GM12878 (cell line): ENCODE measurements around the gene GPC6. TPM values are rescaled to one million over a fixed set of nuclear protein-coding genes. Genes with fewer than 3 reads are reported as not detected.

Experiments
- ATAC-seq: fragments of 200-7000 bp; cut with Tn5 transposase; 3 replicates; pipeline ENCODE4 v1.9.1; 2020; ENCODE audit warnings: mild to moderate bottlenecking, moderate library complexity
- BruUV-seq: library from RNA; stranded (reverse); fragments of 400-500 nt; replicated peaks from 2 replicates; lab custom pipeline; 2021; lab: Mats Ljungman, UMichigan
- CTCF ChIA-PET: fragments of 300-600 bp; sonication (Branson Sonifier 250); formaldehyde crosslinking; extraction: SDS; loops from one replicate; lab custom pipeline; 2021; ENCODE audit warnings: inconsistent platforms; lab: Yijun Ruan, JAX
- POLR2A ChIA-PET: fragments of 350-600 bp; formaldehyde crosslinking; extraction: SDS; loops from one replicate; lab custom pipeline; 2021; ENCODE audit warnings: inconsistent platforms; lab: Charles Lee
- RAD21 ChIA-PET: fragments of 300-600 bp; sonication (Branson Sonifier 250); formaldehyde crosslinking; loops from one replicate; lab custom pipeline; 2023; ENCODE audit warnings: antibody characterized with exemption; ENCODE audit not compliant: unreplicated experiment; lab: Charles Lee
- SMC1A ChIA-PET: fragments of 300-600 bp; sonication (Branson Sonifier 250); formaldehyde crosslinking; loops from one replicate; lab custom pipeline; 2023; ENCODE audit not compliant: unreplicated experiment, uncharacterized antibody; lab: Charles Lee
- DNase-seq: peaks from one replicate; pipeline ENCODE4 v3.0.0-alpha.2; 2011; ENCODE audit warnings: low read depth, low spot score
- FAIRE-seq: peaks from 3 replicates; lab custom pipeline; 2011; peaks lifted over from hg19 to GRCh38; lab: Jason Lieb, UNC
- H2AFZ ChIP-seq: 2 replicates; pipeline ENCODE4 v1.6.0; 2011; ENCODE audit warnings: low read depth, low read length, control low read depth; ENCODE audit not compliant: control insufficient read depth
- H3K27ac ChIP-seq: 2 replicates; pipeline ENCODE4 v1.5.1; 2011; ENCODE audit warnings: control low read depth; ENCODE audit not compliant: control insufficient read depth, insufficient read depth
- H3K27me3 ChIP-seq, 2 experiments: replicated peaks in 1 of 2; 2 replicates each; pipeline versions ENCODE4 v1.6.0 to v1.6.1; 2011; ENCODE audit warnings: low read length in 1 of 2; ENCODE audit not compliant: control insufficient read depth in 2 of 2, insufficient read depth in 2 of 2
- H3K36me3 ChIP-seq, 2 experiments: 2 replicates each; pipeline ENCODE4 v1.5.1; 2011; ENCODE audit warnings: low read length in 1 of 2; ENCODE audit not compliant: control insufficient read depth in 2 of 2, insufficient read depth in 2 of 2
- H3K4me1 ChIP-seq: 2 replicates; pipeline ENCODE4 v1.6.1; 2011; ENCODE audit warnings: mild to moderate bottlenecking, low read length, moderate library complexity, mixed read lengths; ENCODE audit not compliant: control insufficient read depth, insufficient read depth
- H3K4me2 ChIP-seq: 2 replicates; pipeline ENCODE4 v1.6.0; 2011; ENCODE audit warnings: control low read depth; ENCODE audit not compliant: control insufficient read depth, insufficient read depth
- H3K4me3 ChIP-seq: fragments of 200-600 bp; sonication (generic); 2 replicates; pipeline ENCODE4 v1.5.1; 2016
- H3K79me2 ChIP-seq: 2 replicates; pipeline ENCODE4 v1.6.0; 2011; ENCODE audit warnings: low read length; ENCODE audit not compliant: control insufficient read depth, insufficient read depth
- H3K9ac ChIP-seq: 2 replicates; pipeline ENCODE4 v1.8.0; 2011; ENCODE audit warnings: low read length, control low read depth, mixed read lengths; ENCODE audit not compliant: control insufficient read depth, insufficient read depth
- H3K9me3 ChIP-seq: replicated peaks from 3 replicates; pipeline ENCODE4 v1.5.1; 2011; ENCODE audit warnings: mild to moderate bottlenecking, low read length; ENCODE audit not compliant: control insufficient read depth, insufficient read depth
- H4K20me1 ChIP-seq: 2 replicates; pipeline ENCODE4 v1.6.0; 2011; ENCODE audit not compliant: control insufficient read depth, insufficient read depth
- ASH2L ChIP-seq: fragments of 300-600, 200-600 bp; sonication (generic); IDR thresholded peaks from 2 replicates; pipeline ENCODE4 v1.6.1; 2017; ENCODE audit warnings: low read depth, mild to moderate bottlenecking, borderline replicate concordance
- BCL3 ChIP-seq: IDR thresholded peaks from 2 replicates; pipeline ENCODE4 v1.6.1; 2011; ENCODE audit warnings: borderline replicate concordance, low read depth, mild to moderate bottlenecking, moderate library complexity, low read length; ENCODE audit not compliant: insufficient read depth, poor library complexity, severe bottlenecking
- E2F8 ChIP-seq: fragments of 450-650 bp; IDR thresholded peaks from 2 replicates; pipeline ENCODE4 v1.6.1; 2018; ENCODE audit warnings: mild to moderate bottlenecking, low read depth, moderate library complexity; ENCODE audit not compliant: partially characterized antibody
- HDGF ChIP-seq: fragments of 450-650 bp; IDR thresholded peaks from 2 replicates; pipeline ENCODE4 v1.6.1; 2016; ENCODE audit warnings: antibody characterized with exemption
- JUNB ChIP-seq: IDR thresholded peaks from 2 replicates; pipeline ENCODE4 v1.6.1; 2016; ENCODE audit warnings: antibody characterized with exemption, mild to moderate bottlenecking
- MTA2 ChIP-seq: fragments of 450-650 bp; IDR thresholded peaks from 2 replicates; pipeline ENCODE4 v1.6.1; 2016; ENCODE audit warnings: low read depth, mild to moderate bottlenecking, moderate library complexity
- PAX5 ChIP-seq: IDR thresholded peaks from 2 replicates; pipeline ENCODE4 v1.6.1; 2011; ENCODE audit warnings: low read depth, low read length, borderline replicate concordance
- POLR2AphosphoS2 ChIP-seq: IDR thresholded peaks from 2 replicates; pipeline ENCODE4 v1.6.1; 2011; ENCODE audit warnings: low read depth, mild to moderate bottlenecking, low read length, improper control_type of control experiment, moderate library complexity
- POLR2AphosphoS5 ChIP-seq: IDR thresholded peaks from 2 replicates; pipeline ENCODE4 v1.6.1; 2011; ENCODE audit warnings: mild to moderate bottlenecking, low read length, inconsistent platforms
- RUNX3 ChIP-seq: IDR thresholded peaks from 2 replicates; pipeline ENCODE4 v1.6.1; 2012; ENCODE audit warnings: low read length, inconsistent platforms
- TCF12 ChIP-seq: IDR thresholded peaks from 2 replicates; pipeline ENCODE4 v1.6.1; 2011; ENCODE audit warnings: low read depth, mild to moderate bottlenecking, low read length
- YBX1 ChIP-seq: fragments of 450-650 bp; IDR thresholded peaks from 2 replicates; pipeline ENCODE4 v1.6.1; 2016; ENCODE audit warnings: antibody characterized with exemption
- ZNF217 ChIP-seq: fragments of 450-650 bp; IDR thresholded peaks from 2 replicates; pipeline ENCODE4 v1.6.1; 2017; ENCODE audit warnings: antibody characterized with exemption, mild to moderate bottlenecking
- ZNF592 ChIP-seq: fragments of 450-650 bp; IDR thresholded peaks from 2 replicates; pipeline ENCODE4 v1.6.1; 2017; ENCODE audit warnings: mild to moderate bottlenecking, moderate library complexity
- WGBS: methylation state at CpG from one replicate; pipeline ENCODE4 v1.1.6; 2016; ENCODE audit warnings: low lambda C conversion rate; ENCODE audit not compliant: insufficient replicate concordance, insufficient coverage; ENCODE audit errors: missing lambda C conversion rate; 5-methylcytosine and 5-hydroxymethylcytosine counted together
- in situ Hi-C: fragments of 300-500 bp; cut with MboI; formaldehyde crosslinking; loops from 9 replicates; pipeline ENCODE4 v1.14.3; 2018; ENCODE audit warnings: mixed read lengths
- intact Hi-C: fragments of 100-400 bp; cut with micrococcal nuclease; formaldehyde crosslinking; loops from one replicate; pipeline ENCODE4 v1.14.2; 2022; ENCODE audit not compliant: unreplicated experiment
- polyA plus RNA-seq, 11 experiments: library from polyadenylated mRNA; depleted of rRNA in 4 of 11; unstranded in 6 of 11; stranded (reverse) in 5 of 11; fragments of >200 nt; fragmentation: Nextera tagmentation in 4 of 11; fragmentation: Illumina TruSeq in 1 of 11; extraction: Ambion mirVana in 4 of 11; extraction: Trizol in 1 of 11; gene quantifications; 1 replicate in 1 of 11; 2 replicates in 10 of 11; pipeline versions ENCODE4 v1.2.1 to v1.2.3, GENCODE V29; 2011 to 2016; ENCODE audit warnings: inconsistent platforms in 2 of 11, missing spikeins in 2 of 11, low read depth in 1 of 11
- total RNA-seq, 4 experiments: library from RNA; depleted of rRNA in 3 of 4; stranded (reverse); fragments of >200 nt in 3 of 4; fragmentation: Illumina TruSeq in 1 of 4; extraction: Trizol in 1 of 4; gene quantifications; 2 replicates each; pipeline versions ENCODE4 v1.2.1 to v1.2.3, GENCODE V29; 2013 to 2021

Gene GPC6
- total and polyA plus RNA-seq, 10 of the 15 experiments (the other 5 are each of a cell fraction or from before 2014, with no cell fraction given): 0.03 to 0.04 (median 0.03) TPM; not detected in 7

- RAD21 ChIA-PET: no interaction called here
Observed at GRCh38 chr13:93249364-93250306, 23.0 kb downstream of the GPC6 start.

More at GRCh38 chr13:93249364-93250306, 23.0 kb downstream of the GPC6 start:
- in situ Hi-C loops (no loop called here), intact Hi-C loops (no loop called here)
- no peak overlapping the region for H3K27ac ChIP-seq
- no peaks in the 10 kb centered on the region for H3K4me1 ChIP-seq
- H3K9ac ChIP-seq: no peak overlapping the region
- TF ChIP-seq PAX5 (no peak), JUNB (no peak), TCF12 (no peak), HDGF (no peak), POLR2AphosphoS5 (no peak), MTA2 (no peak), BCL3 (no peak), RUNX3 (no peak), E2F8 (no peak), ASH2L (no peak), POLR2AphosphoS2 (no peak), ZNF217 (no peak), ZNF592 (no peak), YBX1 (no peak)
- H3K36me3 ChIP-seq: no peaks in the 10 kb centered on the region
- DNase-seq (no peak), FAIRE-seq (no peak), ATAC-seq (no peak)
- no peaks in the 10 kb centered on the region for H3K27me3 ChIP-seq
- BruUV-seq: no TSS peak
- H2AFZ ChIP-seq: no peak overlapping the region
- no peaks in the 10 kb centered on the region for H3K9me3 ChIP-seq
- CTCF ChIA-PET: no interaction called here
- SMC1A ChIA-PET: interaction anchor here (1.6 kb wide), 1 partner anchor 18 kb away, joined by 3 read pairs; no protein-coding TSS in a partner anchor
- no peak overlapping the region for H3K4me2 ChIP-seq
- no peak overlapping the region for H3K4me3 ChIP-seq
- no peaks in the 10 kb centered on the region for H3K79me2 ChIP-seq
- POLR2A ChIA-PET: no interaction called here
- no peaks in the 10 kb centered on the region for H4K20me1 ChIP-seq
- WGBS: 49% methylated on average over 7 of the region's 7 CpGs
